HepG2 (cell line): Measurements from ENCODE around the gene CLPSL2. TPM values are rescaled to one million over a fixed set of nuclear protein-coding genes. Genes with fewer than 3 reads are reported as not detected.
A peak's percentile ranks its signal among the peaks of the same experiment; 100 is the strongest.

Source experiments
- FOXJ3 ChIP-seq: sonication (generic); formaldehyde crosslinking; IDR thresholded peaks from 2 replicates; pipeline ENCODE4 v1.4.0; 2020; ENCODE audit warnings: missing genetic modification reagents, mild to moderate bottlenecking, borderline replicate concordance
- HMG20B ChIP-seq: conservative IDR thresholded peaks from 2 replicates; pipeline ENCODE4 v1.6.1; 2016; ENCODE audit warnings: missing genetic modification reagents, missing compliant biosample characterization
- IRX3 ChIP-seq: sonication (generic); formaldehyde crosslinking; IDR thresholded peaks from 2 replicates; pipeline ENCODE4 v1.8.1; 2023; ENCODE audit warnings: mild to moderate bottlenecking, low read depth, missing genetic modification reagents, borderline replicate concordance
- MATR3 ChIP-seq: sonication (generic); formaldehyde crosslinking; IDR thresholded peaks from 2 replicates; pipeline ENCODE4 v1.4.0; 2020; ENCODE audit warnings: missing genetic modification reagents
- MED8 ChIP-seq: sonication (generic); formaldehyde crosslinking; IDR thresholded peaks from 2 replicates; pipeline ENCODE4 v1.8.1; 2023; ENCODE audit warnings: mild to moderate bottlenecking, missing genetic modification reagents; ENCODE audit not compliant: insufficient replicate concordance
- TBX3 ChIP-seq: fragments of 450-650 bp; IDR thresholded peaks from 2 replicates; pipeline ENCODE4 v1.6.1; 2017; ENCODE audit warnings: antibody characterized with exemption, mild to moderate bottlenecking, inconsistent platforms, borderline replicate concordance
- ZFP1 ChIP-seq: IDR thresholded peaks from 2 replicates; pipeline ENCODE4 v1.6.1; 2016
- ZNF430 ChIP-seq: sonication (generic); formaldehyde crosslinking; IDR thresholded peaks from 2 replicates; pipeline ENCODE4 v1.9.0; 2021; ENCODE audit warnings: mild to moderate bottlenecking, missing genetic modification reagents
- ZNF557 ChIP-seq: sonication (generic); formaldehyde crosslinking; IDR thresholded peaks from 2 replicates; pipeline ENCODE4 v1.4.0; 2020; ENCODE audit warnings: missing genetic modification reagents
- polyA plus RNA-seq, 8 experiments: library from polyadenylated mRNA; depleted of rRNA in 3 of 8; stranded (reverse) in 7 of 8; unstranded in 1 of 8; fragments of >200 nt; fragmentation: Illumina TruSeq in 4 of 8; extraction: Trizol in 4 of 8; gene quantifications; 2 replicates each; pipeline versions ENCODE4 v1.2.1 to v1.2.3, GENCODE V29; 2011 to 2016; ENCODE audit warnings: low read depth in 4 of 8, missing spikeins in 1 of 8, mixed read lengths in 1 of 8; ENCODE audit not compliant: insufficient read depth in 1 of 8
- total RNA-seq, 5 experiments: library from RNA; depleted of rRNA; stranded (reverse); fragments of >200 nt; fragmentation: Illumina TruSeq; extraction: Trizol; gene quantifications; 2 replicates each; pipeline ENCODE4 v1.2.3, GENCODE V29; 2016; ENCODE audit warnings: low read depth in 1 of 5
- TF ChIP-seq, protein P1 (sequence below): sonication (generic); formaldehyde crosslinking; IDR thresholded peaks from 2 replicates; pipeline ENCODE4 v1.4.0; 2020; ENCODE audit warnings: missing genetic modification reagents
- TF ChIP-seq, protein P2 (sequence below): sonication (generic); formaldehyde crosslinking; IDR thresholded peaks from 2 replicates; pipeline ENCODE4 v1.4.0; 2020; ENCODE audit warnings: mild to moderate bottlenecking, missing genetic modification reagents
- TF ChIP-seq, protein P3 (sequence below): sonication (generic); formaldehyde crosslinking; IDR thresholded peaks from 2 replicates; pipeline ENCODE4 v1.8.1; 2023; ENCODE audit warnings: mild to moderate bottlenecking, missing genetic modification reagents, borderline replicate concordance
- TF ChIP-seq, protein P4 (sequence below): IDR thresholded peaks from 2 replicates; pipeline ENCODE4 v1.6.1; 2016; ENCODE audit warnings: low read depth

CLPSL2 gene
- total and polyA plus RNA-seq, 2 of the 13 experiments (the other 11 are each of a cell fraction or from before 2014, with no cell fraction given), result not detected

DNA sequence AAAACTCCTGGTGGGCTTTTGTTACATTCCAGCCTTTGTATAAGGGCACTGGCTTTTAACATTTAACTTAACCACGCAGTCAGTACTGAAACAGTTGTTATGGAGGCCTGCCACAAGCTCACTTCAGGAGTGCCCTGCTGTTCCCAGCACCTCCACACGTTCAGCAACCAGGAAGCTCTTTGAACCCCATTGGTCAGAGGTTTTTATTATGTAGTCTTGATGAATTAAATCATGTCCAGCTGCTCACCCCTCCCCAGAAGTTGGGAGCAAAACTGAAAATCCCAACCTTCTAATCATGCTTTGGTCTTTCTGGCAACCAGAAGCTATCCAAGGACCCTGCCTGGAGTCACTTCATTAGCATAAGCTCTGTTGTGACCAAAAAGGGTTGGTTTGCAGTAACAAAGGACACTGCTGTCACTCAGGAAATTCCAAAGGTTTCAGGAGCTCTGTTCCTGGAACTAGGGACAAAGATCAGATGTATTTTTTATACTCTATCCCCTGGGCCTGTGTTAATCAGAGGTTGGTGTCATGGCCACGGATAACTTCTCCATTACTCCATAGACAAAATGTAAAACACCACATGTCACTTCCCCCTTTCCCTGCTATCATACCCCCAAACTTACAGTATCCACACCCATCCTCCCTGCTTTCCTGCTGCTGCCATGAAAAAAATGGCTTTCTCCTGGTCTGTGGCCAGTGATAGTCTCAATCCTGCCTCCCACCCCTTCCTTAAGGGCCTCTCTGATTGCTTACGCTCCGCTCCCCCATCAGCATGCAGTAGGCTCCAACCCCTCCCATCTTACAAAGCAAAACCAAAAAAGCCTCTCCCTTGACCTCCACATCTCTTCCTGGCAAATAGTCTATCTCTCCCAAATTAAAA, 36.5 kb upstream of the CLPSL2 start (continued):
- TF ChIP-seq ZNF430 (no peak), ZNF557 (CRISPR knock-in tag) (no peak), TBX3 (no peak), IRX3 (CRISPR knock-in tag) (no peak), MED8 (no peak), HMG20B (CRISPR knock-in tag) (no peak), MATR3 (no peak), FOXJ3 (peak; percentile 73), ZFP1 (no peak)
- TF ChIP-seq, protein P1, sequence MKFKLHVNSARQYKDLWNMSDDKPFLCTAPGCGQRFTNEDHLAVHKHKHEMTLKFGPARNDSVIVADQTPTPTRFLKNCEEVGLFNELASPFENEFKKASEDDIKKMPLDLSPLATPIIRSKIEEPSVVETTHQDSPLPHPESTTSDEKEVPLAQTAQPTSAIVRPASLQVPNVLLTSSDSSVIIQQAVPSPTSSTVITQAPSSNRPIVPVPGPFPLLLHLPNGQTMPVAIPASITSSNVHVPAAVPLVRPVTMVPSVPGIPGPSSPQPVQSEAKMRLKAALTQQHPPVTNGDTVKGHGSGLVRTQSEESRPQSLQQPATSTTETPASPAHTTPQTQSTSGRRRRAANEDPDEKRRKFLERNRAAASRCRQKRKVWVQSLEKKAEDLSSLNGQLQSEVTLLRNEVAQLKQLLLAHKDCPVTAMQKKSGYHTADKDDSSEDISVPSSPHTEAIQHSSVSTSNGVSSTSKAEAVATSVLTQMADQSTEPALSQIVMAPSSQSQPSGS (CRISPR knock-in tag), result no peak
- TF ChIP-seq, protein P2, sequence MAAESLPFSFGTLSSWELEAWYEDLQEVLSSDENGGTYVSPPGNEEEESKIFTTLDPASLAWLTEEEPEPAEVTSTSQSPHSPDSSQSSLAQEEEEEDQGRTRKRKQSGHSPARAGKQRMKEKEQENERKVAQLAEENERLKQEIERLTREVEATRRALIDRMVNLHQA (CRISPR knock-in tag), result no peak
- TF ChIP-seq, protein P3, sequence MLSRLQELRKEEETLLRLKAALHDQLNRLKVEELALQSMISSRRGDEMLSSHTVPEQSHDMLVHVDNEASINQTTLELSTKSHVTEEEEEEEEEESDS (CRISPR knock-in tag), result 0 out of 2 replicates have a peak, but pooled peaks have one; percentile 32
- TF ChIP-seq, protein P4, sequence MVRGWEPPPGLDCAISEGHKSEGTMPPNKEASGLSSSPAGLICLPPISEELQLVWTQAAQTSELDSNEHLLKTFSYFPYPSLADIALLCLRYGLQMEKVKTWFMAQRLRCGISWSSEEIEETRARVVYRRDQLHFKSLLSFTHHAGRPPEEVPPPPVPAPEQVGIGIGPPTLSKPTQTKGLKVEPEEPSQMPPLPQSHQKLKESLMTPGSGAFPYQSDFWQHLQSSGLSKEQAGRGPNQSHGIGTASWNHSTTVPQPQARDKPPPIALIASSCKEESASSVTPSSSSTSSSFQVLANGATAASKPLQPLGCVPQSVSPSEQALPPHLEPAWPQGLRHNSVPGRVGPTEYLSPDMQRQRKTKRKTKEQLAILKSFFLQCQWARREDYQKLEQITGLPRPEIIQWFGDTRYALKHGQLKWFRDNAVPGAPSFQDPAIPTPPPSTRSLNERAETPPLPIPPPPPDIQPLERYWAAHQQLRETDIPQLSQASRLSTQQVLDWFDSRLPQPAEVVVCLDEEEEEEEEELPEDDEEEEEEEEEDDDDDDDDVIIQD, result peak; percentile 79; the same call in 1 of the 2 replicates
- TF ChIP-seq, all 625 proteins: peak for 108
